Neuronal stem cell (in vitro differentiated cells): ENCODE results near the gene SNX1.
A peak's percentile ranks its signal among the peaks of the same experiment; 100 is the strongest.

Experiments used
- DNase-seq: peaks from one replicate; pipeline ENCODE4 v3.0.0-alpha.2; 2013; ENCODE audit warnings: low spot score
- H2AFZ ChIP-seq: one replicate; pipeline ENCODE4 v1.6.1; 2013; ENCODE audit warnings: mild to moderate bottlenecking, low read length, inconsistent platforms
- H2AK5ac ChIP-seq: 2 replicates; pipeline ENCODE4 v1.6.1; 2013; ENCODE audit warnings: low read depth, mild to moderate bottlenecking, inconsistent platforms, low read length, moderate library complexity, mixed read lengths
- H2BK120ac ChIP-seq: 2 replicates; pipeline ENCODE4 v1.6.1; 2013; ENCODE audit warnings: low read depth, mild to moderate bottlenecking, inconsistent platforms, low read length, moderate library complexity, mixed read lengths
- H2BK12ac ChIP-seq: one replicate; pipeline ENCODE4 v1.6.1; 2013; ENCODE audit warnings: low read length, inconsistent platforms
- H2BK15ac ChIP-seq: 2 replicates; pipeline ENCODE4 v1.6.1; 2013; ENCODE audit warnings: mild to moderate bottlenecking, low read length, inconsistent platforms, mixed read lengths
- H2BK5ac ChIP-seq: one replicate; pipeline ENCODE4 v1.6.1; 2013; ENCODE audit warnings: inconsistent platforms, mild to moderate bottlenecking, low read length, moderate library complexity
- H3K14ac ChIP-seq: one replicate; pipeline ENCODE4 v1.6.1; 2013; ENCODE audit warnings: low read length, inconsistent platforms
- H3K18ac ChIP-seq: 2 replicates; pipeline ENCODE4 v1.6.1; 2013; ENCODE audit warnings: low read length, inconsistent platforms
- H3K23ac ChIP-seq: 2 replicates; pipeline ENCODE4 v1.6.1; 2013; ENCODE audit warnings: low read depth, mild to moderate bottlenecking, mixed read lengths, low read length, inconsistent platforms; ENCODE audit not compliant: poor library complexity
- H3K27ac ChIP-seq: replicated peaks from 3 replicates; pipeline ENCODE4 v1.5.1; 2013; ENCODE audit warnings: low read length, inconsistent platforms
- H3K27me3 ChIP-seq, 3 experiments: 2 replicates each; pipeline ENCODE4 v1.6.1; 2013; ENCODE audit warnings: low read length in 3 of 3, mild to moderate bottlenecking in 2 of 3, inconsistent platforms in 1 of 3, low read depth in 1 of 3, mixed read lengths in 1 of 3, moderate library complexity in 1 of 3; ENCODE audit not compliant: control insufficient read depth in 3 of 3, insufficient read depth in 3 of 3
- H3K36me3 ChIP-seq, 2 donors: replicated peaks in 1 of 2; 2 replicates each; pipeline ENCODE4 v1.6.1; 2013; ENCODE audit warnings: low read length in 2 of 2; ENCODE audit not compliant: control insufficient read depth in 2 of 2, insufficient read depth in 2 of 2
- H3K4ac ChIP-seq: 2 replicates; pipeline ENCODE4 v1.6.1; 2013; ENCODE audit warnings: inconsistent platforms, mild to moderate bottlenecking, low read length, moderate library complexity
- H3K4me1 ChIP-seq, 2 donors: 1 replicate in 1 of 2; 2 replicates in 1 of 2; pipeline ENCODE4 v1.6.1; 2013; ENCODE audit warnings: low read length in 2 of 2, low read depth in 1 of 2; ENCODE audit not compliant: control insufficient read depth in 2 of 2, insufficient read depth in 1 of 2
- H3K4me2 ChIP-seq: one replicate; pipeline ENCODE4 v1.6.1; 2013; ENCODE audit warnings: mild to moderate bottlenecking, low read length, inconsistent platforms; ENCODE audit not compliant: insufficient read depth, poor library complexity, severe bottlenecking
- H3K4me3 ChIP-seq, 2 donors: 2 replicates each; pipeline ENCODE4 v1.5.1; 2013; ENCODE audit warnings: low read length in 2 of 2, mild to moderate bottlenecking in 2 of 2, inconsistent platforms in 1 of 2, moderate library complexity in 1 of 2
- H3K79me1 ChIP-seq: one replicate; pipeline ENCODE4 v1.6.1; 2013; ENCODE audit warnings: low read depth, mild to moderate bottlenecking, inconsistent platforms, low read length, moderate library complexity
- H3K9ac ChIP-seq: one replicate; pipeline ENCODE4 v1.6.1; 2013; ENCODE audit warnings: mild to moderate bottlenecking, low read depth, low read length, inconsistent platforms; ENCODE audit not compliant: poor library complexity
- H3K9me3 ChIP-seq, 2 donors: replicated peaks in 1 of 2; 2 replicates each; pipeline versions ENCODE3 to v1.6.1; 2013; ENCODE audit warnings: low read length in 2 of 2, mild to moderate bottlenecking in 2 of 2, inconsistent platforms in 1 of 2, low read depth in 1 of 2, mixed read lengths in 1 of 2, moderate library complexity in 1 of 2; ENCODE audit not compliant: control insufficient read depth in 2 of 2, insufficient read depth in 1 of 2
- H4K8ac ChIP-seq: one replicate; pipeline ENCODE4 v1.6.1; 2013; ENCODE audit warnings: low read depth, mild to moderate bottlenecking, inconsistent platforms, low read length, moderate library complexity
- H4K91ac ChIP-seq: one replicate; pipeline ENCODE4 v1.6.1; 2013; ENCODE audit warnings: low read length, low read depth, mild to moderate bottlenecking, inconsistent platforms; ENCODE audit not compliant: poor library complexity
- WGBS, 2 donors: extraction: QIAGEN DNeasy Blood & Tissue Kit; methylation state at CpG; one replicate each; pipeline ENCODE4 v1.1.7; 2013; ENCODE audit warnings: missing lambda C conversion rate in 2 of 2, mixed read lengths in 1 of 2; ENCODE audit not compliant: insufficient read length in 2 of 2, insufficient replicate concordance in 1 of 2; ENCODE audit errors: extremely low coverage in 2 of 2; 5-methylcytosine and 5-hydroxymethylcytosine counted together

SNX1 gene

DNA sequence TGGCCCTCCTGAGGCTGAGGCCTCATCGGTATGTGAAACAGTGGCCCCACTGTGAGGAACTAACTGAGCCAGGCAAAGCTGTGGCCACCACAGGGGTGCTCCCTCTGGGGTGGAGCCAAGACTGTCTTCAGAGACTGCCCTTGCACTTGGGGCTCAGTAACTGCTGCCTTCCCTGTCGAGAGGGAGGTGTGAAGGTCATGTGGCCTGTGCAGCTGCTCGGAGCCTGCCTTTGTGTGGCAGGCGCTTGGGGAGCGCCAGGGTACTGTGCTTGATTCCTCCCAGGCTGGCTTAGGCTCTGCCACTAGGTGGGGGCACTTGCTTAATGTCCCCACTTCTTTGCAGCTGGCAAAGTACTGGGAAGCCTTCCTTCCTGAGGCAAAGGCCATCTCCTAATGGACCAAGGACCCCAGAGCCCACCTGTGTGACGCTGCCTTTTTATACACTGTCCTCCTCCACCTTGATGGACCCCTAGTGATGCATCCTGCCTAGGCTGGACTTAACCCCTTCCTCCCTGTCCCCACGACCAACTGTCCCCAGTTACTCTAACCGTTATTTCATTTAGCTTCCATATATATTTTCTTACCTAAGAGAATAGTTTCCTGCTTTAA, 41.5 kb downstream of the SNX1 start:
- Histone ChIP-seq H3K9ac (no peak overlapping the region), H3K79me1 (no peaks in the 10 kb centered on the region), H3K9me3 (no peaks in the 10 kb centered on the region), H4K91ac (no peak overlapping the region), H3K4me1 (no peaks in the 10 kb centered on the region), H2BK120ac (no peak overlapping the region), H3K27ac (no peak overlapping the region), H3K4me2 (no peak overlapping the region), H3K36me3 (peaks cover 38 to 78% of the 10 kb centered on the region in 2 donors), H2BK15ac (no peak overlapping the region), H3K4ac (no peak overlapping the region), H3K18ac (no peak overlapping the region), H3K4me3 (no peak overlapping the region), H2BK12ac (no peak overlapping the region), H2BK5ac (no peak overlapping the region), H2AFZ (no peak overlapping the region), H3K23ac (no peak overlapping the region), H4K8ac (no peak overlapping the region), H2AK5ac (no peak overlapping the region), H3K14ac (no peak overlapping the region), H3K27me3 (no peaks in the 10 kb centered on the region)
- WGBS, 2 donors: no CpG with 5 or more reads among the region's 8 CpGs
- no peak for DNase-seq

DNA sequence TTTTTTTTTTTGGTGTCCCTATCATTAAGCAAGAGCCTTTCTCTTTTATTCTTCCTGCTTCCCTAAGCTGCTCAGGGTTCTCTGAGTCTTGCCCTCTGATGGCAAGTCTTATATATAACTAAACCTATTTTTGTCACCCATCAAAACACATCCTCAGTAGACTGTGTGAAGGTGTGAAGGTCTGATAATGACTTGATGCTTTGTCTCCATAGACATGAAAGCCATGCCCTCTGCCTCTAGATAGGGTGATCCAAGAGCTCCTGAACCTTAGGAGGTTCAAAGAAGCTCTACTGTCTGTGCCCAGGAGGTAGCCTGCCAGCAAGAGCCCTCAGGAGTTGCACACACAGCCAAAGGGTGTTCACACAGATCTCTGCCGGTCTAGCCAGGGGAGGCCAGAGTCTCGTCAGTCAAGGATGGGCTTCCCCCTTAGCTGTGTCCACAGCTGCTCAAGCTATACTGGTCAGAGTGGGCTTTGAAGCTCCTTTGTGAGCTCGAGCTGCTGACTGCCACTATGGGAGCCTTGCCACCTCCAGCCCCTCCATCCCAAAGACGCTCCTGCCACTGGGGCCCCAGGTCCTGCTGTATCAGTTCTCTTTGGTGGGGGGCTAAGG, 42.7 kb downstream of the SNX1 start:
- no peak overlapping the region for H2AFZ ChIP-seq
- H3K9ac ChIP-seq: no peak overlapping the region
- H3K23ac ChIP-seq: no peak overlapping the region
- no peak overlapping the region for H4K91ac ChIP-seq
- no peak for DNase-seq
- no peak overlapping the region for H4K8ac ChIP-seq
- no CpG with 5 or more reads among the region's 4 CpGs for WGBS, 2 donors
- H3K4ac ChIP-seq: no peak overlapping the region
- H3K18ac ChIP-seq: no peak overlapping the region
- H3K79me1 ChIP-seq: no peaks in the 10 kb centered on the region
- H2BK120ac ChIP-seq: no peak overlapping the region
- no peaks in the 10 kb centered on the region for H3K9me3 ChIP-seq
- no peak overlapping the region for H3K4me3 ChIP-seq
- H2AK5ac ChIP-seq: no peak overlapping the region
- H3K27ac ChIP-seq: no peak overlapping the region
- H2BK5ac ChIP-seq: no peak overlapping the region
- no peak overlapping the region for H3K4me2 ChIP-seq
- H3K36me3 ChIP-seq: peaks cover 31 to 79% of the 10 kb centered on the region in 2 donors
- H2BK15ac ChIP-seq: no peak overlapping the region
- no peaks in the 10 kb centered on the region for H3K4me1 ChIP-seq
- H2BK12ac ChIP-seq: no peak overlapping the region
- no peaks in the 10 kb centered on the region for H3K27me3 ChIP-seq
- no peak overlapping the region for H3K14ac ChIP-seq

DNA sequence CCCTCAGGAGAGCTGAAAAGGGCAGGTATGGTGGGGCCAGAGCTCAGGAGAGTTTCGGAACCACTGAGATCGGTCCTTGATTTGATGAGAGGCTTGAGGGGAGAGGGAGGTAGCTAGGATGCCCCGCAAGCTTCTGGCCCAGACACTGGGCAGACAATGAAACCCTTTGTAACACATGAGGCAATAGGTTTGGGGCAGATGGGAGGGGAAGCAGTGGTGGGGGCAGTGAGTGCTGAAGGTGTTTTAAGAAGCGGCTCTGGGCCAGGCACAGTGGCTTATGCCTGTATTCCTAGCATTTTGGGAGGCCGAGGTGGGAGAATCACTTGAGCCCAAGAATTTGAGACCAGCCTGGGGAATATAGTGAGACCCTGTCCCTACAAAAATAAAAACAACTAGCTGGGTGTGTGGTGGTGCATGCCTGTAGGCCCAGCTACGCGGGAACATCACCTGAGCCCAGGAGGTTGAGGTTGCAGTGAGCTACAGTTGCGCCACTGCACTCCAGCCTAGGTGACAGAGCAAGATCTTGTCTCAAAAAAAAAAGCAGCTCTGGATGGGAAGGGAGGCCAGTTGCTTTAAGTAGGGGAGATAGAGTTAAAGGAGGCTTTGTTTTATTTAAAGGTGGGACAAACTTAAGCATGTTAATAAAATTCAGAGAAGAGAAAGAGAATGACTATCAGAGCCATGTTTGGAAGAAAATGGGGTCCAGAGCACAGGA, 46.2 kb downstream of the SNX1 start:
- Histone ChIP-seq H2BK15ac (no peak overlapping the region), H3K23ac (no peak overlapping the region), H3K4me2 (no peak overlapping the region), H3K27me3 (no peaks in the 10 kb centered on the region), H3K9ac (no peak overlapping the region), H2BK5ac (no peak overlapping the region), H3K36me3 (peaks cover 18 to 76% of the 10 kb centered on the region in 2 donors), H2AK5ac (no peak overlapping the region), H2BK12ac (no peak overlapping the region), H3K9me3 (no peaks in the 10 kb centered on the region), H3K4me3 (no peak overlapping the region), H3K27ac (no peak overlapping the region), H3K18ac (no peak overlapping the region), H4K8ac (no peak overlapping the region), H3K14ac (no peak overlapping the region), H2BK120ac (no peak overlapping the region), H3K4me1 (peaks cover 0 to 3% of the 10 kb centered on the region in 2 donors), H3K79me1 (no peaks in the 10 kb centered on the region), H2AFZ (no peak overlapping the region), H4K91ac (no peak overlapping the region), H3K4ac (no peak overlapping the region)
- DNase-seq: no peak
- WGBS, 2 donors: no CpG with 5 or more reads among the region's 8 CpGs

DNA sequence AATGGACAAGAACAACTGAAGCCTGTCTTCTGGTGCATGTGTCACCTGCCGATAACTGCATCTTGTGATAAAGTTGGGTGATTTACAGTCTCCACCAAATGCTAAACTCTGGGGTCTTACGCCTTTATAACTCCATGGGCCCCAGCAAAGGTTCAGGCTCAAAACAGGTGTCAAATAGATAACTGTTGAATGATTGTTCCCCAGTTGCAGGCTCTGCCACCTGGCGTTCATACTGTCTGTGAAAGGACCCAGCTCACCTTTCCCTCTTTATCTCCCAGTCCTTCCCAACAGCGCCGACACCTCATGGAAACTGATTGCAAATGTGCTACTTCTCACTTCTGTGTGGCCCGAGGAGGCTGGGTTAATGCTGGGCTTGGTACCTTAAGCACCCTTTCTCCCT, 47.5 kb downstream of the SNX1 start:
- no peak for DNase-seq

More for the DNA sequence above, 47.5 kb downstream of the SNX1 start:
- Histone ChIP-seq H3K9ac (no peak overlapping the region), H2BK120ac (no peak overlapping the region), H2BK5ac (no peak overlapping the region), H3K4me2 (no peak overlapping the region), H3K4me1 (peaks cover 0 to 5% of the 10 kb centered on the region in 2 donors), H2AFZ (no peak overlapping the region), H2BK15ac (no peak overlapping the region), H3K23ac (peak overlapping the region; percentile 20), H3K36me3 (peaks cover 12 to 63% of the 10 kb centered on the region in 2 donors), H3K18ac (no peak overlapping the region), H2AK5ac (no peak overlapping the region), H3K14ac (no peak overlapping the region), H3K4ac (no peak overlapping the region), H3K79me1 (no peaks in the 10 kb centered on the region), H4K91ac (no peak overlapping the region), H3K27ac (no peak overlapping the region), H2BK12ac (no peak overlapping the region), H3K27me3 (no peaks in the 10 kb centered on the region), H4K8ac (peak overlapping the region; percentile 17), H3K4me3 (no peak overlapping the region), H3K9me3 (no peaks in the 10 kb centered on the region)
- no CpG with 5 or more reads among the region's 6 CpGs for WGBS, 2 donors
